ENCODE results near the gene TGFBRAP1.

The TGFBRAP1 gene

DNA sequence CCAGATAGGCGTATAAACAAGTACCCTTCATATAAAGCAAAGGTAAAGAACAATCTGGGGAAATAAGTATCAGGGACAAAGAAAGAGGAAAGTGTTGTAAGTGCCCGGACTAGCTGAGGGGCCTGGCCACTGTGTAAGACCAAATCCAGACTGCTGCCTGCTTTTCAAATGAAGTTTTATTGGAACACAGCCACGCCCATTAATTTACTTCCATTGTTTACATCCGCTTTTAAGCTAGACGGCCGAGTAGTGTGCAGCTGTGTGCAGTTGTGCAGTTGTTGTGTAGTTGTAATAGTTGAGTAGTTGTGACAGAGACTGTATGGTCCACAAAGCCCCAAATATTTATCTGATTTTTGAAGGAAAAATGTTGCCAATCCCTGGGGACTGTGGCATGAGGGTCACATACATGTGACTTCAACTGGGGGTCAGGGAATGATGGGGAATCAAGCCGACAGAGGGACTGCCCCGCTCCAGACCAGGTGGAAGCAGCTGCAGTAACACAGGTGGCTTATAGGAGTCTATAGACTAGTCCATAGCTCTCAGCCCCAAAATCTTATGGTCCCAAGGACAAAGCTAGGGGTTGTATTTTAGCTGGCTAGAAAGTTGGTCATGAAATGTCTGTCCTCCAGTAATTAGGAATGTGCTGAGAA lies 39.3 kb upstream of the TGFBRAP1 start:
- H3K27ac ChIP-seq (replicated peaks), result no peak overlapping the region
- no peak for DNase-seq (ENCODE audit: low read depth in 1 of 2, low spot score in 1 of 2)
- H3K4me3 ChIP-seq (replicated peaks; ENCODE audit: insufficient read depth, low read length), result no peak overlapping the region
- TF ChIP-seq, protein P1, sequence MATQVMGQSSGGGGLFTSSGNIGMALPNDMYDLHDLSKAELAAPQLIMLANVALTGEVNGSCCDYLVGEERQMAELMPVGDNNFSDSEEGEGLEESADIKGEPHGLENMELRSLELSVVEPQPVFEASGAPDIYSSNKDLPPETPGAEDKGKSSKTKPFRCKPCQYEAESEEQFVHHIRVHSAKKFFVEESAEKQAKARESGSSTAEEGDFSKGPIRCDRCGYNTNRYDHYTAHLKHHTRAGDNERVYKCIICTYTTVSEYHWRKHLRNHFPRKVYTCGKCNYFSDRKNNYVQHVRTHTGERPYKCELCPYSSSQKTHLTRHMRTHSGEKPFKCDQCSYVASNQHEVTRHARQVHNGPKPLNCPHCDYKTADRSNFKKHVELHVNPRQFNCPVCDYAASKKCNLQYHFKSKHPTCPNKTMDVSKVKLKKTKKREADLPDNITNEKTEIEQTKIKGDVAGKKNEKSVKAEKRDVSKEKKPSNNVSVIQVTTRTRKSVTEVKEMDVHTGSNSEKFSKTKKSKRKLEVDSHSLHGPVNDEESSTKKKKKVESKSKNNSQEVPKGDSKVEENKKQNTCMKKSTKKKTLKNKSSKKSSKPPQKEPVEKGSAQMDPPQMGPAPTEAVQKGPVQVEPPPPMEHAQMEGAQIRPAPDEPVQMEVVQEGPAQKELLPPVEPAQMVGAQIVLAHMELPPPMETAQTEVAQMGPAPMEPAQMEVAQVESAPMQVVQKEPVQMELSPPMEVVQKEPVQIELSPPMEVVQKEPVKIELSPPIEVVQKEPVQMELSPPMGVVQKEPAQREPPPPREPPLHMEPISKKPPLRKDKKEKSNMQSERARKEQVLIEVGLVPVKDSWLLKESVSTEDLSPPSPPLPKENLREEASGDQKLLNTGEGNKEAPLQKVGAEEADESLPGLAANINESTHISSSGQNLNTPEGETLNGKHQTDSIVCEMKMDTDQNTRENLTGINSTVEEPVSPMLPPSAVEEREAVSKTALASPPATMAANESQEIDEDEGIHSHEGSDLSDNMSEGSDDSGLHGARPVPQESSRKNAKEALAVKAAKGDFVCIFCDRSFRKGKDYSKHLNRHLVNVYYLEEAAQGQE (IDR thresholded peaks at IDR 0.05; ENCODE audit: insufficient replicate concordance, low read depth), result no peak
- TF ChIP-seq, protein P2, sequence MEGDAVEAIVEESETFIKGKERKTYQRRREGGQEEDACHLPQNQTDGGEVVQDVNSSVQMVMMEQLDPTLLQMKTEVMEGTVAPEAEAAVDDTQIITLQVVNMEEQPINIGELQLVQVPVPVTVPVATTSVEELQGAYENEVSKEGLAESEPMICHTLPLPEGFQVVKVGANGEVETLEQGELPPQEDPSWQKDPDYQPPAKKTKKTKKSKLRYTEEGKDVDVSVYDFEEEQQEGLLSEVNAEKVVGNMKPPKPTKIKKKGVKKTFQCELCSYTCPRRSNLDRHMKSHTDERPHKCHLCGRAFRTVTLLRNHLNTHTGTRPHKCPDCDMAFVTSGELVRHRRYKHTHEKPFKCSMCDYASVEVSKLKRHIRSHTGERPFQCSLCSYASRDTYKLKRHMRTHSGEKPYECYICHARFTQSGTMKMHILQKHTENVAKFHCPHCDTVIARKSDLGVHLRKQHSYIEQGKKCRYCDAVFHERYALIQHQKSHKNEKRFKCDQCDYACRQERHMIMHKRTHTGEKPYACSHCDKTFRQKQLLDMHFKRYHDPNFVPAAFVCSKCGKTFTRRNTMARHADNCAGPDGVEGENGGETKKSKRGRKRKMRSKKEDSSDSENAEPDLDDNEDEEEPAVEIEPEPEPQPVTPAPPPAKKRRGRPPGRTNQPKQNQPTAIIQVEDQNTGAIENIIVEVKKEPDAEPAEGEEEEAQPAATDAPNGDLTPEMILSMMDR (IDR thresholded peaks at IDR 0.05; ENCODE audit: insufficient read depth, low read length), result no peak
- TF ChIP-seq SPI1 (IDR thresholded peaks at IDR 0.05; ENCODE audit: borderline replicate concordance, low read depth) (no peak), GABPA (IDR thresholded peaks at IDR 0.05; ENCODE audit: low read depth) (no peak), POLR2AphosphoS5 (IDR thresholded peaks at IDR 0.05; ENCODE audit: low read depth) (no peak)
- H3K27me3 ChIP-seq (ENCODE audit: insufficient read depth, poor library complexity, severe bottlenecking), result peaks cover 7% of the 10 kb centered on the region

DNA sequence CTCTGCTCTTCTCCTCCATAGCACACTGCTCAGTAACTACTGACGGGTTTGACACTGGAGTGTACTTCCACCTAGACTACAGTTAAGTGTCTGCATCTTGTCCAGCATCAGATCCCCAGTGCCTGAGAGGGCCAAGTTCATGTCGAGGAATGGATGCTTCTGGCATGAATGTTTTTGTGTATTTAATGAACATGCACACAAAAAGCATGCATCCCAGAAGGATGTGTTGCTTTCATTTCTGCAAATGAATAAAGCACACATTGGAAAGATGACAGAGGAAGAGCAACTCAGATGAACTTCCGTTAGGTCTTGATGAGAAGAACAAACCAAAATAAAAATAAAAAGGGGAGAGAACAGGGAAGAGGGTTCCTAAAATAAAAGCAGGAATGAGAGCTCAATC lies 35.7 kb upstream of the TGFBRAP1 start:
- H3K4me3 ChIP-seq (replicated peaks; ENCODE audit: insufficient read depth, low read length), result no peak overlapping the region
- H3K27ac ChIP-seq (replicated peaks), result no peak overlapping the region
- no peak for DNase-seq (ENCODE audit: low read depth in 1 of 2, low spot score in 1 of 2)
- TF ChIP-seq POLR2AphosphoS5 (IDR thresholded peaks at IDR 0.05; ENCODE audit: low read depth), result no peak
- TF ChIP-seq, protein P2 (IDR thresholded peaks at IDR 0.05; ENCODE audit: insufficient read depth, low read length), result no peak
- TF ChIP-seq, protein P1 (IDR thresholded peaks at IDR 0.05; ENCODE audit: insufficient replicate concordance, low read depth), result no peak
- peaks cover 3% of the 10 kb centered on the region for H3K27me3 ChIP-seq (ENCODE audit: insufficient read depth, poor library complexity, severe bottlenecking)

DNA sequence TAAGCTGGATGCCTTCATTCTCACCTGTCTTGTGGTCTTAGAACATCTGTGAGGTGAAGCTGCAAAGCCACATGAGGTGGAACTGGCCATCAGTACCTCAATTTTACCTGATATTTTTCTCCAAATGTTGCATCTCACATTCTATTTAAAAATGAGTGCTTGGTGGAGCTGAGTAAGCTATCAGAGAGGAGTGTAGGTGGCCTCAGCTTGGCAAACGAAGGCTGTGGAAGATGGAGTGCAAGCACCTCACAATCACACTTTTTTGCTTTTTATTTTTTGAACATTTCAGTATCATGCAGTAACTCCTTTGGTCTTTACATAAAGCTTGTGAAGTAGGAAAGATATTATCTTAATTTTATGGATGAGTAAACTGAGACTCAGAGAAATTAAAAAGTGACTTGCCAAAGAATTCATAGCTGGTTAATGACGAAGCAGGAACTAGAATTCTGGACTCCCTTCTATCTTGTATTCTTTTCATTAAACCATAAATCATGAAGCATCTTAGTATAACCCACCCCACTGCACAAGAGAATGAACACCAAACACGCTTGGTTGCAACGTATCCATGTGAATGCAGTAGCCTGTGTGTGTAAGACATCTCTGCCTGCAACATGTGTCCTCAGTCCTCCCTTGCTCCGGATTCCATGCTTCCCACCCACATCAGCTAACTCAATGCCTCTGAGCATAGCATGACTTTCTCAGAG lies 35.1 kb upstream of the TGFBRAP1 start:
- no peak for DNase-seq (ENCODE audit: low read depth in 1 of 2, low spot score in 1 of 2)
- TF ChIP-seq GABPA (IDR thresholded peaks at IDR 0.05; ENCODE audit: low read depth) (no peak), POLR2AphosphoS5 (IDR thresholded peaks at IDR 0.05; ENCODE audit: low read depth) (no peak), SPI1 (IDR thresholded peaks at IDR 0.05; ENCODE audit: borderline replicate concordance, low read depth) (no peak)
- TF ChIP-seq, protein P2 (IDR thresholded peaks at IDR 0.05; ENCODE audit: insufficient read depth, low read length), result no peak
- TF ChIP-seq, protein P1 (IDR thresholded peaks at IDR 0.05; ENCODE audit: insufficient replicate concordance, low read depth), result no peak
- Histone ChIP-seq H3K27me3 (ENCODE audit: insufficient read depth, poor library complexity, severe bottlenecking) (peaks cover 3% of the 10 kb centered on the region), H3K27ac (replicated peaks) (no peak overlapping the region), H3K4me3 (replicated peaks; ENCODE audit: insufficient read depth, low read length) (no peak overlapping the region)
